ENCODE data around the gene ZNRF1.

DNA sequence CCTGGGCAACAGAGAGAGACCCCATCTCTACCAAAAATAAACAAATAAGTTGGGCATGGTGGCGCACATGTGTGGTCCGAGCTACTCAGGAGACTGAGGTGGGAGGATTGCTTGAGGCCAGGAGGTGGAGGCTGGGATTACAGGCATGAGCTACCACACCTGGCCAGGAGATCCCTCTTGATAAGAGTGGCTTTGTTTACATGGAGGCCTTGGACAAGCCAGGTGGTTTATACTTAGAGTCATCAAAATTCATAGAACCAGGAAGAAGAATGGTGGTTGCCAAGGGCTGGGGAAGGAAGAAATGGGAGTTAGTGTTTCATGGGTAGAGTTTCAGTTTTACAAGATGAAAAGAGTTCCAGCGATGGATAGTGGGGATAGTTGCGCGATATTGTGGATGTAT is 140.7 kb downstream of the ZNRF1 start:
- TF ChIP-seq, protein P1, sequence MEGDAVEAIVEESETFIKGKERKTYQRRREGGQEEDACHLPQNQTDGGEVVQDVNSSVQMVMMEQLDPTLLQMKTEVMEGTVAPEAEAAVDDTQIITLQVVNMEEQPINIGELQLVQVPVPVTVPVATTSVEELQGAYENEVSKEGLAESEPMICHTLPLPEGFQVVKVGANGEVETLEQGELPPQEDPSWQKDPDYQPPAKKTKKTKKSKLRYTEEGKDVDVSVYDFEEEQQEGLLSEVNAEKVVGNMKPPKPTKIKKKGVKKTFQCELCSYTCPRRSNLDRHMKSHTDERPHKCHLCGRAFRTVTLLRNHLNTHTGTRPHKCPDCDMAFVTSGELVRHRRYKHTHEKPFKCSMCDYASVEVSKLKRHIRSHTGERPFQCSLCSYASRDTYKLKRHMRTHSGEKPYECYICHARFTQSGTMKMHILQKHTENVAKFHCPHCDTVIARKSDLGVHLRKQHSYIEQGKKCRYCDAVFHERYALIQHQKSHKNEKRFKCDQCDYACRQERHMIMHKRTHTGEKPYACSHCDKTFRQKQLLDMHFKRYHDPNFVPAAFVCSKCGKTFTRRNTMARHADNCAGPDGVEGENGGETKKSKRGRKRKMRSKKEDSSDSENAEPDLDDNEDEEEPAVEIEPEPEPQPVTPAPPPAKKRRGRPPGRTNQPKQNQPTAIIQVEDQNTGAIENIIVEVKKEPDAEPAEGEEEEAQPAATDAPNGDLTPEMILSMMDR (IDR thresholded peaks at IDR 0.05): no peak
- TF ChIP-seq EP300 (IDR thresholded peaks at IDR 0.05): no peak

Measured in suprapubic skin (tissue), 3 donors.